ENCODE data around the gene ATP13A3. TPM values are rescaled to one million over a fixed set of nuclear protein-coding genes. Genes with fewer than 3 reads are reported as not detected.

Gene ATP13A3
- total RNA-seq, 4 donors from 2014 or later: 23.6 to 129 (median 69.8) TPM

DNA sequence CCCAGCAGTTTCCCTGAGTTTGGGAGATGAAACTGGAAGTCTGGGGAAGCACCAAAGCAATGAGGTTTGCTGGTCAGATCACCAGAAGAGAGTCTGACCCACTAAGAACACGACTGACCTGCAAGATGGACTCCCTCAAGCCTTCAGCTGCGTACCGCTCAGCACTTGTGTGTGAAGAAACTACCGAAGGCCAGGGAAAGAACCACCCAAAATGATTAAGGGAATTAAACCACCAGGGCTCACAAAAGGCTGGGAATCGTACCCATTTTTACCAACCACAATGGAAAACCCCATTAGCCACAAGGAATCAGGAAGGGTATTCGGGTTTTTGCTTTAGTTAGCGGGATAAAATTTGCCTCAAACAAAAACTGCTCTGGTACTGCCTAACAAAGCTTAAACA, 21.6 kb downstream of the ATP13A3 start:
- TF ChIP-seq, protein P1, sequence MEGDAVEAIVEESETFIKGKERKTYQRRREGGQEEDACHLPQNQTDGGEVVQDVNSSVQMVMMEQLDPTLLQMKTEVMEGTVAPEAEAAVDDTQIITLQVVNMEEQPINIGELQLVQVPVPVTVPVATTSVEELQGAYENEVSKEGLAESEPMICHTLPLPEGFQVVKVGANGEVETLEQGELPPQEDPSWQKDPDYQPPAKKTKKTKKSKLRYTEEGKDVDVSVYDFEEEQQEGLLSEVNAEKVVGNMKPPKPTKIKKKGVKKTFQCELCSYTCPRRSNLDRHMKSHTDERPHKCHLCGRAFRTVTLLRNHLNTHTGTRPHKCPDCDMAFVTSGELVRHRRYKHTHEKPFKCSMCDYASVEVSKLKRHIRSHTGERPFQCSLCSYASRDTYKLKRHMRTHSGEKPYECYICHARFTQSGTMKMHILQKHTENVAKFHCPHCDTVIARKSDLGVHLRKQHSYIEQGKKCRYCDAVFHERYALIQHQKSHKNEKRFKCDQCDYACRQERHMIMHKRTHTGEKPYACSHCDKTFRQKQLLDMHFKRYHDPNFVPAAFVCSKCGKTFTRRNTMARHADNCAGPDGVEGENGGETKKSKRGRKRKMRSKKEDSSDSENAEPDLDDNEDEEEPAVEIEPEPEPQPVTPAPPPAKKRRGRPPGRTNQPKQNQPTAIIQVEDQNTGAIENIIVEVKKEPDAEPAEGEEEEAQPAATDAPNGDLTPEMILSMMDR (IDR thresholded peaks at IDR 0.05): no peak
- no peak for TF ChIP-seq POLR2A (IDR thresholded peaks at IDR 0.05)
- no peak for TF ChIP-seq POLR2AphosphoS5 (IDR thresholded peaks at IDR 0.05)
- no peak for TF ChIP-seq EP300 (IDR thresholded peaks at IDR 0.05; ENCODE audit: low read depth)
- H3K9me3 ChIP-seq: no peaks in the 10 kb centered on the region
- intact Hi-C loops (cut with DNase I; ENCODE audit: low total_unique reads) (no loop called here), in situ Hi-C loops (cut with MboI; ENCODE audit: low pct_ligation_motif_present in 1 of 4, low pct_unique_long_range_greater_than_20kb in 1 of 4, low sequenced_read_pairs in 3 of 4) (no loop called here)
- no peaks in the 10 kb centered on the region for H3K36me3 ChIP-seq
- 87 to 91% methylated on average over 6 to 7 of the region's 7 CpGs for WGBS, 2 donors (ENCODE audit: low coverage in 1 of 2)
- no peak overlapping the region for H3K4me3 ChIP-seq
- no peak for DNase-seq
- H3K27me3 ChIP-seq: no peaks in the 10 kb centered on the region
- H3K27ac ChIP-seq: no peak overlapping the region
- peaks cover 0 to 8% (median 0%) of the 10 kb centered on the region in 4 donors for H3K4me1 ChIP-seq

DNA sequence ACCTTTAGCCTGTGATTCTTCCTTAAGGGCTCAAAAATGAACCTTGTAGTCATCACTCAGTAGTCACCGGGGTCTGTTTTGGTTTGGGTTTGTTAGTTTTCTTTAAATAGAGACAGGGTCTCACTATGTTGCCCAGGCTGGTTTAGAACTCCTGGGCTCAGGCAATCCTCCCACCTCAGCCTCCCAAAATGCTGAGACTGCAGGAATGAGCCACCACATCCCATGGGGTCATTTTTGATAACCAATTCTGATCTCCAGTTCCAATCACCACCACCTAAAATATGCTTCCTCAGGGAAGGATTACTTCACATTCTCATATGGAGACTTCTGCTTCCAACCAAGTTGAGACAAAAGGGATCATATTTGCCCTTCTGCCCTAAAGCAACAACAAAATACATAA, 22.1 kb downstream of the ATP13A3 start:
- no peaks in the 10 kb centered on the region for H3K27me3 ChIP-seq
- H3K4me1 ChIP-seq: peaks cover 0 to 8% (median 0%) of the 10 kb centered on the region in 4 donors
- TF ChIP-seq POLR2AphosphoS5 (IDR thresholded peaks at IDR 0.05) (no peak), EP300 (IDR thresholded peaks at IDR 0.05; ENCODE audit: low read depth) (no peak), POLR2A (IDR thresholded peaks at IDR 0.05) (no peak)
- TF ChIP-seq, protein P1 (IDR thresholded peaks at IDR 0.05): no peak
- 90 to 100% methylated on average over 1 of the region's 1 CpG for WGBS, 2 donors (ENCODE audit: low coverage in 1 of 2)
- in situ Hi-C loops (cut with MboI; ENCODE audit: low pct_ligation_motif_present in 1 of 4, low pct_unique_long_range_greater_than_20kb in 1 of 4, low sequenced_read_pairs in 3 of 4): no loop called here
- H3K36me3 ChIP-seq: peaks cover 0 to under 1% (median 0%) of the 10 kb centered on the region in 4 donors
- H3K27ac ChIP-seq: no peak overlapping the region
- intact Hi-C loops (cut with DNase I; ENCODE audit: low total_unique reads): no loop called here
- no peak overlapping the region for H3K4me3 ChIP-seq
- DNase-seq: no peak
- no peaks in the 10 kb centered on the region for H3K9me3 ChIP-seq

- Histone ChIP-seq H3K4me1 (peaks cover 0 to 8% (median 0%) of the 10 kb centered on the region in 4 donors), H3K27ac (no peak overlapping the region), H3K9me3 (no peaks in the 10 kb centered on the region), H3K27me3 (no peaks in the 10 kb centered on the region), H3K4me3 (no peak overlapping the region), H3K36me3 (peaks cover 0 to 4% (median 0%) of the 10 kb centered on the region in 4 donors)
- intact Hi-C loops (cut with DNase I; ENCODE audit: low total_unique reads) (no loop called here), in situ Hi-C loops (cut with MboI; ENCODE audit: low pct_ligation_motif_present in 1 of 4, low pct_unique_long_range_greater_than_20kb in 1 of 4, low sequenced_read_pairs in 3 of 4) (no loop called here)
- no peak for TF ChIP-seq POLR2A (IDR thresholded peaks at IDR 0.05)
- TF ChIP-seq, protein P1 (IDR thresholded peaks at IDR 0.05): no peak
- no peak for TF ChIP-seq POLR2AphosphoS5 (IDR thresholded peaks at IDR 0.05)
- no peak for TF ChIP-seq EP300 (IDR thresholded peaks at IDR 0.05; ENCODE audit: low read depth)
- DNase-seq: no peak
- 85 to 100% methylated on average over 2 of the region's 2 CpGs for WGBS, 2 donors (ENCODE audit: low coverage in 1 of 2)
Measured at GRCh38 chr3:194462936-194463335, 23.9 kb downstream of the ATP13A3 start.

GRCh38 chr3:194460566-194460965, 26.2 kb downstream of the ATP13A3 start:
- TF ChIP-seq POLR2A (IDR thresholded peaks at IDR 0.05) (no peak), POLR2AphosphoS5 (IDR thresholded peaks at IDR 0.05) (no peak), EP300 (IDR thresholded peaks at IDR 0.05; ENCODE audit: low read depth) (no peak)
- TF ChIP-seq, protein P1 (IDR thresholded peaks at IDR 0.05): no peak
- H3K9me3 ChIP-seq: no peaks in the 10 kb centered on the region
- no peak overlapping the region for H3K4me3 ChIP-seq
- peaks cover 0 to 4% (median 0%) of the 10 kb centered on the region in 4 donors for H3K36me3 ChIP-seq
- 80 to 90% methylated on average over 2 to 5 of the region's 5 CpGs for WGBS, 2 donors (ENCODE audit: low coverage in 1 of 2)
- no peak for DNase-seq
- H3K27me3 ChIP-seq: no peaks in the 10 kb centered on the region
- no peaks in the 10 kb centered on the region for H3K4me1 ChIP-seq
- intact Hi-C loops (cut with DNase I; ENCODE audit: low total_unique reads) (no loop called here), in situ Hi-C loops (cut with MboI; ENCODE audit: low pct_ligation_motif_present in 1 of 4, low pct_unique_long_range_greater_than_20kb in 1 of 4, low sequenced_read_pairs in 3 of 4) (no loop called here)
- H3K27ac ChIP-seq: no peak overlapping the region

Measured in transverse colon (tissue), 4 donors.